ENCODE data around the gene NAT9.

NAT9 gene

DNA sequence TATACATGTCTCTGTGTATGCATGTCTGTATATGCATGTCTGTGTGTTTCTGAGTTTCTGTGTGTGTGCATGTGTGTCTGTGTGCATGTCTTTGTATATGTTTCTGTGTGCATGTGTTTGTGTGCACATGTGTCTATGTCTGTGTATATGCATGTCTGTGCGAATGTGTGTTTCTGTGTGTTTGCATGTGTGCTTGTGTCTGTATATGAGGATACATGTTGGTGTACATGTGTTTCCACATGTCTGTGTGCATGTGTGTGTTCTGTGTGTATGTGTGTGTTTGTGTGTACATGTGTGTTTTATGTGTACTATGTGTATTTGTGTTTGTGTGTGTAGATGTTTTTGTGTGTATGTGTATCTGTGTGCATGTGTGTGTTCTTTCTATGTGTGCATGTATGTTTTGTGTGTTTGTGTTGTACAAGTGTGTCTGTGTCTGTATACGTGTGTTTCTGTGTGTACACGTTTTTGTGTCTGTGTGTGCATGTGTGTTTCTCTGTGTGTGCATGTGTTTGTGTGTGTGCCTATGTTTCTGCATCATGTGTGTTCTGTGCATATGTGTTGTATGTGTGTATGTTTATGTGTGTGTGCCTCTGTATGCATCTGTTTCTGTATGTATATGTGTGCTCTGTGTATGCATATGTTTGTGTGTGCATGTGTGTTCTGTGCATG is 48.0 kb downstream of the NAT9 start:
- Histone ChIP-seq H3K9me3 (ENCODE audit: insufficient read depth, low read depth, low read length) (peaks cover 5% of the 10 kb centered on the region), H3K4me3 (ENCODE audit: low read depth, low read length) (no peak overlapping the region), H3K23ac (ENCODE audit: low read length) (no peak overlapping the region), H3K14ac (ENCODE audit: low read length) (no peak overlapping the region), H3K36me3 (ENCODE audit: control insufficient read depth in 1 of 2, insufficient read depth in 2 of 2, low read length in 2 of 2) (no peaks in the 10 kb centered on the region), H4K91ac (ENCODE audit: low read depth, low read length) (no peak overlapping the region), H3K27me3 (ENCODE audit: insufficient read depth, low read length) (no peaks in the 10 kb centered on the region), H3K4me2 (ENCODE audit: low read length) (no peak overlapping the region), H3K79me1 (ENCODE audit: low read length) (no peaks in the 10 kb centered on the region), H2BK12ac (ENCODE audit: low read length) (no peak overlapping the region), H3K79me2 (ENCODE audit: control insufficient read depth, insufficient read depth, low read length, poor library complexity) (no peaks in the 10 kb centered on the region), H3K9ac (ENCODE audit: low read length) (no peak overlapping the region), H4K8ac (ENCODE audit: low read depth, low read length) (no peak overlapping the region), H3K18ac (ENCODE audit: low read length) (no peak overlapping the region), H2AFZ (ENCODE audit: insufficient read depth, low read length, poor library complexity) (no peak overlapping the region), H2AK5ac (ENCODE audit: low read length) (no peak overlapping the region), H2BK5ac (ENCODE audit: low read depth, low read length, poor library complexity) (no peak overlapping the region), H3K4me1 (ENCODE audit: control insufficient read depth in 1 of 2, insufficient read depth in 2 of 2, low read length in 2 of 2) (no peaks in the 10 kb centered on the region), H2BK120ac (ENCODE audit: insufficient read depth, low read length, poor library complexity) (no peak overlapping the region), H3K27ac (ENCODE audit: low read depth, low read length) (no peak overlapping the region), H3K4ac (ENCODE audit: low read depth, low read length) (no peak overlapping the region), H4K12ac (ENCODE audit: low read depth, low read length) (no peak overlapping the region)
- WGBS (ENCODE audit: extremely low coverage, insufficient coverage, insufficient read length): no CpG with 5 or more reads among the region's 3 CpGs
- DNase-seq: no peak

DNA sequence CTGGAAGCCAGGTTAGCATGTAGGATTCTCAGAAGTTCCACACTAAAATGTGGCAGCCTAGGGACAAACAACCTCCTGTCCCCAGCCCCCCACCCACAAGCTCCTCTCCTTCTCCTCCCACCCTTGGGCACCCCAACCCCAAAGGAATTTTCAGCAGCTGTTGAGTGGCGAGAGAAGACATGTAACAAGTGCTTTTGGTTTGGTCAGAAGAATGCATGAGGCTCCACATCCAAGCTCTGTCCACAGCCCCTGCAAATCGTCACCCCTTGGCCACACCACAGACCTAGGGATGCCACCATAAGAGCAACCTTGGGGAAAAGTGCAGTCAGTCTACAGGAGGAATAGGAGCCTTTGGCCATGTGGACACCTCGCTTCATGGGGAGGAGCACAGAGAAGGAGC is 51.0 kb downstream of the NAT9 start:
- Histone ChIP-seq H3K36me3 (ENCODE audit: control insufficient read depth in 1 of 2, insufficient read depth in 2 of 2, low read length in 2 of 2) (no peaks in the 10 kb centered on the region), H3K18ac (ENCODE audit: low read length) (no peak overlapping the region), H4K8ac (ENCODE audit: low read depth, low read length) (no peak overlapping the region), H3K4me3 (ENCODE audit: low read depth, low read length) (no peak overlapping the region), H2BK5ac (ENCODE audit: low read depth, low read length, poor library complexity) (no peak overlapping the region), H2AK5ac (ENCODE audit: low read length) (no peak overlapping the region), H3K4ac (ENCODE audit: low read depth, low read length) (no peak overlapping the region), H3K4me2 (ENCODE audit: low read length) (no peak overlapping the region), H4K12ac (ENCODE audit: low read depth, low read length) (no peak overlapping the region), H3K23ac (ENCODE audit: low read length) (no peak overlapping the region), H2BK120ac (ENCODE audit: insufficient read depth, low read length, poor library complexity) (no peak overlapping the region), H2AFZ (ENCODE audit: insufficient read depth, low read length, poor library complexity) (no peak overlapping the region), H3K9me3 (ENCODE audit: insufficient read depth, low read depth, low read length) (no peaks in the 10 kb centered on the region), H3K9ac (ENCODE audit: low read length) (no peak overlapping the region), H4K91ac (ENCODE audit: low read depth, low read length) (no peak overlapping the region), H3K14ac (ENCODE audit: low read length) (no peak overlapping the region), H2BK12ac (ENCODE audit: low read length) (no peak overlapping the region), H3K27me3 (ENCODE audit: insufficient read depth, low read length) (no peaks in the 10 kb centered on the region), H3K4me1 (ENCODE audit: control insufficient read depth in 1 of 2, insufficient read depth in 2 of 2, low read length in 2 of 2) (no peaks in the 10 kb centered on the region), H3K27ac (ENCODE audit: low read depth, low read length) (no peak overlapping the region), H3K79me1 (ENCODE audit: low read length) (no peaks in the 10 kb centered on the region), H3K79me2 (ENCODE audit: control insufficient read depth, insufficient read depth, low read length, poor library complexity) (no peaks in the 10 kb centered on the region)
- no CpG with 5 or more reads among the region's 3 CpGs for WGBS (ENCODE audit: extremely low coverage, insufficient coverage, insufficient read length)
- no peak for DNase-seq

DNA sequence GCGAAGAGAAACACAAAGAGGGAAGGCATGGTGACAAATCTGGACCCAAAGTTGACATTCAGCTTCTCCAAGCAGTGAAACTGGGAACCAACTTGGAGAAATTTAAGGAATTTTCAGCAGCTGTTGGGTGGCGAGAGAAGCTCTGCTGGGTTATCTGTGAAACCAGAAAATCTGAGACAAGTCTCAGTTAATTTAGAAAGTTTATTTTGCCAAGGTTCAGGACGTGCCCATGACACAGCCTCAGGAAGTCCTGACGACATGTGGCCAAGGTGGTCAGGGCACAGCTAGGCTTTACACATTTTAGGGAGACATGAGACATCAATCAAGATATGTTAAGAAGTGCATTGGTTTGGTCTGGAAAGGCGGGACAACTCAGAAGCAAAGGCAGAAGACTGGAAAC is 52.3 kb downstream of the NAT9 start:
- H2BK5ac ChIP-seq (ENCODE audit: low read depth, low read length, poor library complexity): no peak overlapping the region
- no peaks in the 10 kb centered on the region for H3K79me1 ChIP-seq (ENCODE audit: low read length)
- H3K36me3 ChIP-seq (ENCODE audit: control insufficient read depth in 1 of 2, insufficient read depth in 2 of 2, low read length in 2 of 2): no peaks in the 10 kb centered on the region
- H3K4me3 ChIP-seq (ENCODE audit: low read depth, low read length): no peak overlapping the region
- H2AFZ ChIP-seq (ENCODE audit: insufficient read depth, low read length, poor library complexity): no peak overlapping the region
- no peak overlapping the region for H3K9ac ChIP-seq (ENCODE audit: low read length)
- H3K4ac ChIP-seq (ENCODE audit: low read depth, low read length): no peak overlapping the region
- H3K27ac ChIP-seq (ENCODE audit: low read depth, low read length): no peak overlapping the region
- H3K18ac ChIP-seq (ENCODE audit: low read length): no peak overlapping the region
- no peak overlapping the region for H4K91ac ChIP-seq (ENCODE audit: low read depth, low read length)
- no peaks in the 10 kb centered on the region for H3K4me1 ChIP-seq (ENCODE audit: control insufficient read depth in 1 of 2, insufficient read depth in 2 of 2, low read length in 2 of 2)
- no peak overlapping the region for H3K4me2 ChIP-seq (ENCODE audit: low read length)
- H2BK120ac ChIP-seq (ENCODE audit: insufficient read depth, low read length, poor library complexity): no peak overlapping the region
- H3K23ac ChIP-seq (ENCODE audit: low read length): no peak overlapping the region
- H4K12ac ChIP-seq (ENCODE audit: low read depth, low read length): no peak overlapping the region
- no peak overlapping the region for H3K14ac ChIP-seq (ENCODE audit: low read length)
- WGBS (ENCODE audit: extremely low coverage, insufficient coverage, insufficient read length): no CpG with 5 or more reads among the region's 5 CpGs
- H2AK5ac ChIP-seq (ENCODE audit: low read length): no peak overlapping the region
- H3K27me3 ChIP-seq (ENCODE audit: insufficient read depth, low read length): no peaks in the 10 kb centered on the region
- H4K8ac ChIP-seq (ENCODE audit: low read depth, low read length): no peak overlapping the region
- H2BK12ac ChIP-seq (ENCODE audit: low read length): no peak overlapping the region
- H3K9me3 ChIP-seq (ENCODE audit: insufficient read depth, low read depth, low read length): peaks cover 2% of the 10 kb centered on the region
- no peaks in the 10 kb centered on the region for H3K79me2 ChIP-seq (ENCODE audit: control insufficient read depth, insufficient read depth, low read length, poor library complexity)
- DNase-seq: no peak

DNA sequence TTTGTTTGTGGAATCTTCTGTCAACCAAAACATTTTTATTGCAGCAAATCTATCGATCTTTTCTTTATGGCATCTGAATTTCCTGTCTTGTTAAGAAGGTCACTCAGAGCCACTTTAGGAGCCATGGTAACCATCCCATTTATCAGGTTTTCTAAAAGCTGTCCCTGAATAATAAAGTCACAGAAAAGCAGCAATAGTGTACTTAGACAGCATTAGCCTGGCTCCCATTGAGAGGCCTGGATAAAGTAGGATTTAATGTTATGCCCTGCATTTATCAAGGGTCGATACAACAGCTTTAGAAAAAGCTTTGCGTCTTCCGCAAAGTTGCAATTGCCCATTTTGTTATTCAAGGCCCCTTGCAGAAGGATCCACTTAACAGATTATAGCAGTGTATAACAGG is 53.4 kb downstream of the NAT9 start:
- no peak overlapping the region for H2BK120ac ChIP-seq (ENCODE audit: insufficient read depth, low read length, poor library complexity)
- no CpG with 5 or more reads among the region's 4 CpGs for WGBS (ENCODE audit: extremely low coverage, insufficient coverage, insufficient read length)
- H3K27me3 ChIP-seq (ENCODE audit: insufficient read depth, low read length): no peaks in the 10 kb centered on the region
- no peak overlapping the region for H3K27ac ChIP-seq (ENCODE audit: low read depth, low read length)
- H3K18ac ChIP-seq (ENCODE audit: low read length): no peak overlapping the region
- H3K9me3 ChIP-seq (ENCODE audit: insufficient read depth, low read depth, low read length): peaks cover 2% of the 10 kb centered on the region
- no peak overlapping the region for H2AFZ ChIP-seq (ENCODE audit: insufficient read depth, low read length, poor library complexity)
- no peaks in the 10 kb centered on the region for H3K79me2 ChIP-seq (ENCODE audit: control insufficient read depth, insufficient read depth, low read length, poor library complexity)
- H2BK12ac ChIP-seq (ENCODE audit: low read length): no peak overlapping the region
- H3K36me3 ChIP-seq (ENCODE audit: control insufficient read depth in 1 of 2, insufficient read depth in 2 of 2, low read length in 2 of 2): no peaks in the 10 kb centered on the region
- H2BK5ac ChIP-seq (ENCODE audit: low read depth, low read length, poor library complexity): no peak overlapping the region
- H3K4me2 ChIP-seq (ENCODE audit: low read length): no peak overlapping the region
- no peak overlapping the region for H3K9ac ChIP-seq (ENCODE audit: low read length)
- no peaks in the 10 kb centered on the region for H3K4me1 ChIP-seq (ENCODE audit: control insufficient read depth in 1 of 2, insufficient read depth in 2 of 2, low read length in 2 of 2)
- H4K8ac ChIP-seq (ENCODE audit: low read depth, low read length): no peak overlapping the region
- H2AK5ac ChIP-seq (ENCODE audit: low read length): no peak overlapping the region
- H3K4me3 ChIP-seq (ENCODE audit: low read depth, low read length): no peak overlapping the region
- H3K79me1 ChIP-seq (ENCODE audit: low read length): no peaks in the 10 kb centered on the region
- no peak overlapping the region for H3K4ac ChIP-seq (ENCODE audit: low read depth, low read length)
- no peak overlapping the region for H3K23ac ChIP-seq (ENCODE audit: low read length)
- H4K12ac ChIP-seq (ENCODE audit: low read depth, low read length): no peak overlapping the region
- H3K14ac ChIP-seq (ENCODE audit: low read length): no peak overlapping the region
- DNase-seq: no peak
- no peak overlapping the region for H4K91ac ChIP-seq (ENCODE audit: low read depth, low read length)

All from trophoblast cell (in vitro differentiated cells and primary cell).